WTC11 (cell line): ENCODE measurements around the gene PIEZO1. TPM values are rescaled to one million over a fixed set of nuclear protein-coding genes. Genes with fewer than 3 reads are reported as not detected.

Experiments
- ATAC-seq: fragments of 200-7000 bp; cut with Tn5 transposase; 2 replicates; pipeline ENCODE4 v1.10.0; 2021; ENCODE audit warnings: mild to moderate bottlenecking, moderate library complexity
- CTCF ChIA-PET: fragments of 300-600 bp; sonication (Branson Sonifier 250); formaldehyde crosslinking; loops from one replicate; lab custom pipeline; 2021; ENCODE audit warnings: antibody characterized with exemption; lab: Charles Lee
- POLR2A ChIA-PET: fragments of 350-600 bp; sonication (Branson Sonifier 250); formaldehyde crosslinking; loops from one replicate; lab custom pipeline; 2021; ENCODE audit warnings: antibody characterized with exemption; lab: Charles Lee
- DNase-seq: peaks from one replicate; pipeline ENCODE4 v3.0.0; 2021; ENCODE audit warnings: low spot score
- H3K27ac Mint-ChIP-seq: 2 replicates; pipeline ENCODE4 v1.8.0; 2021; ENCODE audit warnings: mixed read lengths
- H3K27me3 Mint-ChIP-seq: 2 replicates; pipeline ENCODE4 v1.8.0; 2021; ENCODE audit warnings: low read depth, mild to moderate bottlenecking, moderate library complexity, mixed read lengths
- H3K36me3 Mint-ChIP-seq: 2 replicates; pipeline ENCODE4 v1.8.0; 2021; ENCODE audit warnings: mixed read lengths
- H3K4me1 Mint-ChIP-seq: 2 replicates; pipeline ENCODE4 v1.8.0; 2022; ENCODE audit warnings: mixed read lengths
- H3K4me3 Mint-ChIP-seq: 2 replicates; pipeline ENCODE4 v1.8.0; 2021; ENCODE audit warnings: mild to moderate bottlenecking, moderate library complexity, mixed read lengths
- H3K9me3 Mint-ChIP-seq: 2 replicates; pipeline ENCODE4 v1.8.0; 2021; ENCODE audit warnings: mixed read lengths
- CTCF ChIP-seq: fragments of 200-600 bp; IDR thresholded peaks from 2 replicates; pipeline ENCODE4 v1.8.0; 2022; ENCODE audit warnings: antibody characterized with exemption
- E2F5 ChIP-seq: sonication (generic); formaldehyde crosslinking; IDR thresholded peaks from 2 replicates; pipeline ENCODE4 v1.8.1; 2022; ENCODE audit warnings: mild to moderate bottlenecking, moderate library complexity, missing genetic modification reagents
- ETV6 ChIP-seq: sonication (generic); formaldehyde crosslinking; IDR thresholded peaks from 2 replicates; pipeline ENCODE4 v1.8.1; 2022; ENCODE audit warnings: mild to moderate bottlenecking, missing genetic modification reagents
- GABPB1 ChIP-seq: sonication (generic); formaldehyde crosslinking; IDR thresholded peaks from 2 replicates; pipeline ENCODE4 v1.8.1; 2023; ENCODE audit warnings: mild to moderate bottlenecking, missing genetic modification reagents
- NFE2L1 ChIP-seq: sonication (generic); formaldehyde crosslinking; IDR thresholded peaks from 2 replicates; pipeline ENCODE4 v1.8.1; 2023; ENCODE audit warnings: missing genetic modification reagents
- NFYB ChIP-seq: sonication (generic); formaldehyde crosslinking; conservative IDR thresholded peaks from 2 replicates; pipeline ENCODE4 v1.8.0; 2022; ENCODE audit warnings: low read depth, missing genetic modification reagents
- USF1 ChIP-seq: sonication (generic); formaldehyde crosslinking; IDR thresholded peaks from 2 replicates; pipeline ENCODE4 v1.8.0; 2022; ENCODE audit warnings: mild to moderate bottlenecking, missing genetic modification reagents
- ZBTB43 ChIP-seq: sonication (generic); formaldehyde crosslinking; IDR thresholded peaks from 2 replicates; pipeline ENCODE4 v1.8.1; 2023; ENCODE audit warnings: mild to moderate bottlenecking, missing genetic modification reagents
- total RNA-seq: library from RNA; stranded (reverse); gene quantifications from 3 replicates; pipeline ENCODE4 v1.2.3, GENCODE V29; 2021
- TF ChIP-seq, protein P1 (sequence below): sonication (generic); formaldehyde crosslinking; IDR thresholded peaks from 2 replicates; pipeline ENCODE4 v1.8.0; 2022; ENCODE audit warnings: mild to moderate bottlenecking, missing genetic modification reagents
- TF ChIP-seq, protein P2 (sequence below): sonication (generic); formaldehyde crosslinking; IDR thresholded peaks from 2 replicates; pipeline ENCODE4 v1.8.1; 2022; ENCODE audit warnings: mild to moderate bottlenecking, missing genetic modification reagents, moderate library complexity, borderline replicate concordance
- TF ChIP-seq, protein P3 (sequence below): sonication (generic); formaldehyde crosslinking; IDR thresholded peaks from 2 replicates; pipeline ENCODE4 v1.8.1; 2023; ENCODE audit warnings: mild to moderate bottlenecking, moderate library complexity, missing genetic modification reagents
- TF ChIP-seq, protein P4 (sequence below): sonication (generic); formaldehyde crosslinking; IDR thresholded peaks from 2 replicates; pipeline ENCODE4 v1.8.1; 2022; ENCODE audit warnings: low read depth, mild to moderate bottlenecking, moderate library complexity, missing genetic modification reagents, borderline replicate concordance

The PIEZO1 gene
- total RNA-seq, 1 experiment from 2014 or later, result 71.3 TPM

GRCh38 chr16:88784856-88785105, 239 bp downstream of the PIEZO1 start (continued):
- no peak for TF ChIP-seq USF1 (CRISPR knock-in tag)
- 0 out of 2 replicates have a peak, but pooled peaks have one; percentile 17 for TF ChIP-seq E2F5 (CRISPR knock-in tag)

- TF ChIP-seq, protein P1, sequence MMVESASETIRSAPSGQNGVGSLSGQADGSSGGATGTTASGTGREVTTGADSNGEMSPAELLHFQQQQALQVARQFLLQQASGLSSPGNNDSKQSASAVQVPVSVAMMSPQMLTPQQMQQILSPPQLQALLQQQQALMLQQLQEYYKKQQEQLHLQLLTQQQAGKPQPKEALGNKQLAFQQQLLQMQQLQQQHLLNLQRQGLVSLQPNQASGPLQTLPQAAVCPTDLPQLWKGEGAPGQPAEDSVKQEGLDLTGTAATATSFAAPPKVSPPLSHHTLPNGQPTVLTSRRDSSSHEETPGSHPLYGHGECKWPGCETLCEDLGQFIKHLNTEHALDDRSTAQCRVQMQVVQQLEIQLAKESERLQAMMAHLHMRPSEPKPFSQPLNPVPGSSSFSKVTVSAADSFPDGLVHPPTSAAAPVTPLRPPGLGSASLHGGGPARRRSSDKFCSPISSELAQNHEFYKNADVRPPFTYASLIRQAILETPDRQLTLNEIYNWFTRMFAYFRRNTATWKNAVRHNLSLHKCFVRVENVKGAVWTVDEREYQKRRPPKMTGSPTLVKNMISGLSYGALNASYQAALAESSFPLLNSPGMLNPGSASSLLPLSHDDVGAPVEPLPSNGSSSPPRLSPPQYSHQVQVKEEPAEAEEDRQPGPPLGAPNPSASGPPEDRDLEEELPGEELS (CRISPR knock-in tag), result 0 out of 2 replicates have a peak, but pooled peaks have one; percentile 14
- TF ChIP-seq, protein P2, sequence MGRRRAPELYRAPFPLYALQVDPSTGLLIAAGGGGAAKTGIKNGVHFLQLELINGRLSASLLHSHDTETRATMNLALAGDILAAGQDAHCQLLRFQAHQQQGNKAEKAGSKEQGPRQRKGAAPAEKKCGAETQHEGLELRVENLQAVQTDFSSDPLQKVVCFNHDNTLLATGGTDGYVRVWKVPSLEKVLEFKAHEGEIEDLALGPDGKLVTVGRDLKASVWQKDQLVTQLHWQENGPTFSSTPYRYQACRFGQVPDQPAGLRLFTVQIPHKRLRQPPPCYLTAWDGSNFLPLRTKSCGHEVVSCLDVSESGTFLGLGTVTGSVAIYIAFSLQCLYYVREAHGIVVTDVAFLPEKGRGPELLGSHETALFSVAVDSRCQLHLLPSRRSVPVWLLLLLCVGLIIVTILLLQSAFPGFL (CRISPR knock-in tag), result no peak
- TF ChIP-seq NFYB (CRISPR knock-in tag), result no peak
- peak; percentile 68 for TF ChIP-seq GABPB1 (CRISPR knock-in tag)
- peak; percentile 14; the same call in 1 of the 2 replicates for TF ChIP-seq ETV6 (CRISPR knock-in tag)
- peak; percentile 52; the same call in 1 of the 2 replicates for TF ChIP-seq CTCF
- TF ChIP-seq, protein P3, sequence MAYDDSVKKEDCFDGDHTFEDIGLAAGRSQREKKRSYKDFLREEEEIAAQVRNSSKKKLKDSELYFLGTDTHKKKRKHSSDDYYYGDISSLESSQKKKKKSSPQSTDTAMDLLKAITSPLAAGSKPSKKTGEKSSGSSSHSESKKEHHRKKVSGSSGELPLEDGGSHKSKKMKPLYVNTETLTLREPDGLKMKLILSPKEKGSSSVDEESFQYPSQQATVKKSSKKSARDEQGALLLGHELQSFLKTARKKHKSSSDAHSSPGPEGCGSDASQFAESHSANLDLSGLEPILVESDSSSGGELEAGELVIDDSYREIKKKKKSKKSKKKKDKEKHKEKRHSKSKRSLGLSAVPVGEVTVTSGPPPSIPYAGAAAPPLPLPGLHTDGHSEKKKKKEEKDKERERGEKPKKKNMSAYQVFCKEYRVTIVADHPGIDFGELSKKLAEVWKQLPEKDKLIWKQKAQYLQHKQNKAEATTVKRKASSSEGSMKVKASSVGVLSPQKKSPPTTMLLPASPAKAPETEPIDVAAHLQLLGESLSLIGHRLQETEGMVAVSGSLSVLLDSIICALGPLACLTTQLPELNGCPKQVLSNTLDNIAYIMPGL (CRISPR knock-in tag), result peak; percentile 62; the same call in 1 of the 2 replicates
- Mint-ChIP-seq H3K27ac (no peak overlapping the region), H3K27me3 (0 out of 2 replicates have a peak, but pooled peaks cover 3% of the 10 kb centered on the region), H3K9me3 (no peaks in the 10 kb centered on the region), H3K4me3 (peak overlapping the region; percentile 73), H3K4me1 (peaks cover 15% of the 10 kb centered on the region), H3K36me3 (no peaks in the 10 kb centered on the region)
- CTCF ChIA-PET, result interaction anchor here (0.6 to 10.5 kb wide), 25 partner anchors 8 to 383 kb away, joined by 3 to 117 read pairs (median 5); partner anchors contain the start of gene MVD
- ATAC-seq, result peak; percentile 70
- DNase-seq, result peak; percentile 75
- POLR2A ChIA-PET, result interaction anchor here (1.0 to 1.5 kb wide), 7 partner anchors 12 to 47 kb away, joined by 3 to 4 read pairs (median 3); no protein-coding TSS in a partner anchor
Measured at GRCh38 chr16:88784074-88784855, 755 bp downstream of the PIEZO1 start.

DNA sequence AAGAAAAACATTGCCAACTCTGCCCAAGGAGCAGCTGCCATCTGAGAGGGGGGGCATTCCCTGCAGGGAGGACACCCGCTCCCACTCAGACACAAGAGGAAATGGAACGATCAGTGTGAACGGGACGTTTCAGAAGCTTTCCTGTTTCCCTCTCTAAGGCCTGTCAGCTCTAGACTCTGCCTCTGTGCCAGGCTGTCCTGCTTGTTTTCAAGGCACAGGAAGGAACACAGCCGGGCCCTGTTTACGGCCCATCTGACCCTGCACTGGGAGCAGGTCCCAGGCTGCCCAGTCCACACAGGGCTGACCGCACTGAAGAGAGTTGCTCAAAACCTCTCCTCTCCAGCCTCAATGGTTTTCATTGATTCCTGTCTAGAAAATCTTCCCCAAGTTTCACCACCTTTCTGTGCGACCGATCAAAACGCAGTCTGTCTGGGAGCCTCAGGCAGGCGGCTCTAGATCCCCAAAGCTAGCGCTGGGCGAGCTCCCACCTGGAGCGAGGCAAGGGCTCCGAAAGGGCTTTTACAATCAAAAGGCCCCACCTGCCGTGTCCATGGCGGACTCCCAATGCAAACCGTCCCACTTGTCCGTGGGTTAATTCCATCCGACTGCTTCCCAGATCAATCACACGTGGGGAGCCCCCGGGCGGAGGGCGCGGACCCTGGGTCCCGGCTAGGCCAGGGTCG, 1.5 kb downstream of the PIEZO1 start:
- ATAC-seq, result no peak
- Mint-ChIP-seq H3K36me3 (no peaks in the 10 kb centered on the region), H3K9me3 (no peaks in the 10 kb centered on the region), H3K4me1 (peaks cover 15% of the 10 kb centered on the region), H3K27ac (peak overlapping the region; percentile 64; the same call in 1 of the 2 replicates), H3K27me3 (0 out of 2 replicates have a peak, but pooled peaks cover 3% of the 10 kb centered on the region), H3K4me3 (peak overlapping the region; percentile 46)
- ChIA-PET POLR2A (interaction anchor here (1.0 to 1.5 kb wide), 7 partner anchors 11 to 46 kb away, joined by 3 to 4 read pairs (median 3); no protein-coding TSS in a partner anchor), CTCF (interaction anchor here (0.6 to 10.5 kb wide), 22 partner anchors 9 to 384 kb away, joined by 3 to 117 read pairs (median 6); partner anchors contain the start of gene MVD)
- no peak for DNase-seq
- 0 out of 2 replicates have a peak, but pooled peaks have one; percentile 45 for TF ChIP-seq ZBTB43 (CRISPR knock-in tag)
- no peak for TF ChIP-seq NFE2L1
- TF ChIP-seq, protein P4, sequence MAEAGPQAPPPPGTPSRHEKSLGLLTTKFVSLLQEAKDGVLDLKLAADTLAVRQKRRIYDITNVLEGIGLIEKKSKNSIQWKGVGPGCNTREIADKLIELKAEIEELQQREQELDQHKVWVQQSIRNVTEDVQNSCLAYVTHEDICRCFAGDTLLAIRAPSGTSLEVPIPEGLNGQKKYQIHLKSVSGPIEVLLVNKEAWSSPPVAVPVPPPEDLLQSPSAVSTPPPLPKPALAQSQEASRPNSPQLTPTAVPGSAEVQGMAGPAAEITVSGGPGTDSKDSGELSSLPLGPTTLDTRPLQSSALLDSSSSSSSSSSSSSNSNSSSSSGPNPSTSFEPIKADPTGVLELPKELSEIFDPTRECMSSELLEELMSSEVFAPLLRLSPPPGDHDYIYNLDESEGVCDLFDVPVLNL (CRISPR knock-in tag), result no peak
